Body of pancreas (tissue), 4 donors: Measurements from ENCODE around the gene GALR2. TPM values are rescaled to one million over a fixed set of nuclear protein-coding genes. Genes with fewer than 3 reads are reported as not detected.
"Not testable (repeated sequence)": the region's sequence is repeated elsewhere in the genome, so short reads cannot be mapped to it uniquely, and the experiment has no call there.

Experiments
- ATAC-seq: fragments of 150-250 bp; one replicate; pipeline ENCODE4 v1.9.1; 2016
- DNase-seq, 4 donors: peaks; one replicate each; pipeline ENCODE4 v3.0.0-alpha.2; 2019
- H3K27ac ChIP-seq, 4 donors: fragments of 200-600 bp; sonication (generic); 1 replicate in 3 of 4; 2 replicates in 1 of 4; pipeline versions ENCODE4 v1.5.1 to v1.6.1; 2016 to 2019; ENCODE audit warnings: mild to moderate bottlenecking in 1 of 4, mixed read lengths in 1 of 4, moderate library complexity in 1 of 4
- H3K27me3 ChIP-seq, 2 donors: fragments of 200-600 bp; sonication (generic); one replicate each; pipeline ENCODE4 v1.6.0; 2016; ENCODE audit warnings: mild to moderate bottlenecking in 1 of 2
- H3K36me3 ChIP-seq, 2 donors: fragments of 200-600 bp; sonication (generic); replicated peaks in 1 of 2; 2 replicates each; pipeline ENCODE4 v1.5.1; 2016; ENCODE audit warnings: low read depth in 2 of 2; ENCODE audit not compliant: insufficient read depth in 1 of 2
- H3K4me1 ChIP-seq: fragments of 200-600 bp; sonication (generic); one replicate; pipeline ENCODE4 v1.6.0; 2016
- H3K4me3 ChIP-seq, 2 donors: fragments of 200-600 bp; sonication (generic); 1 replicate in 1 of 2; 2 replicates in 1 of 2; pipeline ENCODE4 v1.5.1; 2016 to 2019
- H3K9me3 ChIP-seq, 3 donors: fragments of 200-600 bp; sonication (generic); 1 replicate in 2 of 3; 2 replicates in 1 of 3; pipeline ENCODE4 v1.5.1; 2016
- CTCF ChIP-seq, 7 experiments: fragments of 450-650 bp in 4 of 7; fragments of 200-600 bp in 3 of 7; sonication (generic) in 3 of 7; IDR thresholded peaks; one replicate each; pipeline ENCODE4 v1.5.1; 2016 to 2019; ENCODE audit warnings: antibody characterized with exemption in 7 of 7
- POLR2A ChIP-seq, 3 donors: fragments of 450-650 bp; IDR thresholded peaks; one replicate each; pipeline ENCODE4 v1.6.1; 2016; ENCODE audit warnings: antibody characterized with exemption in 3 of 3, mild to moderate bottlenecking in 2 of 3
- WGBS, 2 donors: methylation state at CpG; one replicate each; pipeline ENCODE4 v1.1.5; 2017; 5-methylcytosine and 5-hydroxymethylcytosine counted together
- intact Hi-C: fragments of 100-400 bp; cut with DNase I; formaldehyde crosslinking; loops from one replicate; pipeline ENCODE4 v1.15.1; 2023
- total RNA-seq, 2 donors: library from RNA; depleted of rRNA; stranded (reverse); fragments of >200 nt; gene quantifications; one replicate each; pipeline ENCODE4 v1.1.0, GENCODE V29; 2016

The GALR2 gene
- total RNA-seq, 2 donors from 2014 or later, result 0.52 TPM; not detected in 1

GRCh38 chr17:76076765-76077583 is 2.4 kb downstream of the GALR2 start:
- intact Hi-C loops, result no loop called here
- WGBS, 2 donors, result 16 to 52% methylated on average over 22 to 82 of the region's 82 CpGs
- DNase-seq, result no peak

GRCh38 chr17:76077584-76078110 is 3.1 kb downstream of the GALR2 start:
- H3K27me3 ChIP-seq, result peaks cover 7 to 42% of the 10 kb centered on the region in 2 donors
- no peak overlapping the region for H3K4me3 ChIP-seq

More at GRCh38 chr17:76076765-76077583, 2.4 kb downstream of the GALR2 start:
- H3K36me3 ChIP-seq, result no peaks in the 10 kb centered on the region
- H3K4me1 ChIP-seq, result peaks cover 59% of the 10 kb centered on the region
- H3K27me3 ChIP-seq, result peaks cover 7 to 42% of the 10 kb centered on the region in 2 donors
- H3K4me3 ChIP-seq, result no peak overlapping the region
- H3K27ac ChIP-seq, result no peak overlapping the region
- no peaks in the 10 kb centered on the region for H3K9me3 ChIP-seq
- ATAC-seq, result no peak
- no peak for TF ChIP-seq POLR2A (IDR thresholded peaks at IDR 0.05)
- TF ChIP-seq CTCF (IDR thresholded peaks at IDR 0.05), result no peak

DNA sequence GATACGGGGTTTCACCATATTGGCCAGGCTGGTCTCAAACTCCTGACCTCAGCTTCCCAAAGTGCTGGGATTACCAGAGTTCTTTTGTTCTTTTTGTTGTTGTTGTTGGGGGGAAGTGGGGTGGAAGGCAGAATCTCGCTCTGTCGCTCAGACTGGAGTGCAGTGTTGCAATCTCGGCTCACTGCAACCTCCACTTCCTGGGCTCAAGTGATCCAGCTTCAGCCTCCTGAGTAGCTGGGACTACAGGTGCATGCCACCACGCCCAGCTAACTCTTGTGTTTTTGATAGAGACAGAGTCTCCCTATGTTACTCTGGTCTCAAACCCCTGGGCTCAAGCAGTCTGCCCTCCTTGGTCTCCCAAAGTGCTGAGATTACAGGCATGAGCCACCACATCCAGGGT is 3.8 kb downstream of the GALR2 start:
- H3K36me3 ChIP-seq, intact Hi-C loops, H3K27ac ChIP-seq, H3K9me3 ChIP-seq, ATAC-seq, H3K4me3 ChIP-seq, DNase-seq: not testable (repeated sequence)
- WGBS, 2 donors, result 49 to 72% methylated on average over 4 to 5 of the region's 5 CpGs
- peaks cover 7 to 42% of the 10 kb centered on the region in 2 donors for H3K27me3 ChIP-seq
- H3K4me1 ChIP-seq, result peaks cover 53% of the 10 kb centered on the region

More at GRCh38 chr17:76077584-76078110, 3.1 kb downstream of the GALR2 start:
- Histone ChIP-seq H3K36me3 (no peaks in the 10 kb centered on the region), H3K4me1 (peaks cover 59% of the 10 kb centered on the region), H3K27ac (no peak overlapping the region), H3K9me3 (no peaks in the 10 kb centered on the region)
- DNase-seq (peak; percentile 50 to 74 (median 66)), ATAC-seq (peak; percentile 70)
- 4 to 13% methylated on average over 9 to 12 of the region's 12 CpGs for WGBS, 2 donors
- intact Hi-C loops, result no loop called here
- TF ChIP-seq CTCF (IDR thresholded peaks at IDR 0.05) (no peak), POLR2A (IDR thresholded peaks at IDR 0.05) (no peak)

DNA sequence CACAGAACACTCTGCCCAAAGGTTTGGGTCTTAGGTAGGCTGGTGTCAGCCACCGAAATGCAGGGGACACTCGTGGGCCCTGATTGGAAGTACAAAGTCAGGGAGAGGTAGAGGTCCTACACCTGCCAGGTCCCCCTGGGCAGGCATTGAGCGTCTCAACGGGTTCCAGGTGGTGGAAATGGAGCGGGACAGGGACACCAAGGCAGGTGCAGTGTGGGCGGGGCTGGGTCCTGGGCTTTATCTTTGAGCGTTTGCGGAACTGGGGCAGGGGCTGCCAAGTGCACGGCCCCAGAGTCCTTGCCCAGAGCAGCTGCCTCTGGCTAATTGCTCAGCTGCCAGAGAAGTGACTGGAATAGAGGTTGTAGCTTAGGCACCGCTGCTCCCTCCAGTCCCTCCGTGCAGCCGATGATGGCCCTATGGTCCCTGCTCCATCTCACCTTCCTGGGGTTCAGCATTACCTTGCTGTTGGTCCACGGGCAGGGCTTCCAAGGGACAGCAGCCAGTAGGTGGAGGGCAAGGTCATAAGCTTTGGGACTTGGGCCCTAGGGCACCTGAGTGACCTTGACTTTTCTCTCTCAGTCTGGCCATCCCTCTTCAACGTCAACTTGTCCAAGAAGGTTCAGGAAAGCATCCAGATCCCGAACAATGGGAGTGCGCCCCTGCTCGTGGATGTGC is 4.4 kb downstream of the GALR2 start, which contains the start of gene ZACN:
ZACN (plus strand) TSS at position 323 of the 675 bp plus-strand sequence; CDS start at position 406, 83 bp downstream.
- intact Hi-C loops, result no loop called here
- WGBS, 2 donors, result 33 to 36% methylated on average over 9 to 17 of the region's 17 CpGs

More for the DNA sequence above, 4.4 kb downstream of the GALR2 start, which contains the start of gene ZACN:
- no peak for TF ChIP-seq POLR2A (IDR thresholded peaks at IDR 0.05)
- TF ChIP-seq CTCF (IDR thresholded peaks at IDR 0.05), result no peak
- no peak for ATAC-seq
- no peak for DNase-seq
- H3K4me1 ChIP-seq, result peaks cover 53% of the 10 kb centered on the region
- H3K9me3 ChIP-seq, result no peaks in the 10 kb centered on the region
- H3K4me3 ChIP-seq, result no peak within 1 kb of the TSS
- peaks cover 0 to 4% of the 10 kb centered on the region in 2 donors for H3K36me3 ChIP-seq
- H3K27me3 ChIP-seq, result peaks cover 7 to 36% of the 10 kb centered on the region in 2 donors
- H3K27ac ChIP-seq, result no peak within 1 kb of the TSS
